Activated gamma-delta T cell (primary cell): Measurements from ENCODE around the gene AKNAD1.

Experiments
- DNase-seq: peaks from one replicate; lab custom pipeline; 2025; lab: John Stamatoyannopoulos, UW

Gene AKNAD1

GRCh38 chr1:108862698-108863477, 6.0 kb upstream of the AKNAD1 start:
- DNase-seq = no peak

GRCh38 chr1:108862017-108862610, 5.2 kb upstream of the AKNAD1 start:
- no peak for DNase-seq

DNA sequence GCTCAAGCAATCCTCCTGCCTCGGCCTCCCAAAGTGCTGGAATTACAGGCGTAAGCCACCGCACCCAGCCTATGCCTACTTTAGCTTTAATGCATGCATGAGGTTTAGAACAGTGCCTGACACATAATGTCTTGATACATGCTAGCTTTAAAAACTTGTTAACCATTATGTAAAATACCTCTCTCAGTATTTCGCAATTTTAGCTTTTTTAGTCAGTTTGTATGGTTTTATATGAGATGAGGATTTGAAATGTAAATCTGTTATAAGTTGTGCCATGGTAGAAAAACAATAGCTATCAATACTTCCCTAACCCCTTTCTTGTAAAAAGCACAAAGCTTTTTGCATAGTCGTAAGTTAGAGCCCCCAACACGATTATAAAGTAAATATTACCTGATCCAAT, 4.7 kb upstream of the AKNAD1 start:
- DNase-seq = no peak

GRCh38 chr1:108860190-108860907, 3.5 kb upstream of the AKNAD1 start:
- no peak for DNase-seq

DNA sequence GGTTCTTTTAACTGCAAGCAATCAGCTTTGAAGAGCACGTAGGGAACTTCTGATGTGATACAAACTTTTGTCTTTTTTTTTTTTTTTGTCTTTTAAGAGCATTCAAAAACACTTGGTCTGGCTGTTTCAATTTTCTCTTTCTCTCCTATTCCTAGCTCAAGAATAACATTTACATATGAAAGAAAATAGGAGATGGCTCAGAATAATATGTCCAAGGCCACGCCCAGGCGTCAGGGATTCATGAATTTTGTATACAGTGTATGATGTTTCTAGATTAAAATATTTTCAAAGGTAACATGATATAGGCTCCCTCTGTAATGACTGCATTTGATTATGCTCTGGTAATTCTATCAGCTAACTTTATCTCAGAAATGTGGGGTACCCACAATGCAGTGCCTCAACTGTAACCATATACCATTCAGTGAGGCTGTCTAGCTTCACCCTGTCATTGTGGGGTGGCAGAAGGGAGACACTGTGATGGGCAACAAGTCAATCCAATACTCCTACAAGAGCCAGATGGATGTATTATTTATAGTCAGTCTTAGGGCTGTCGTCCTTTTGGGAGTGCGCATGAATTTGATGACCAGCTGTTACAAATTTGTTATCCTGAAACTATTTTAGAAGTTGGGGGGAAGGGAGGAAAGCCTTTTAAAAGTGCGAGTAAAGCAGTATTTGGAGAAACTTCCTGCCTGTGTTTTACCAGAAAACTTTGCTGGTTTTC, 1.5 kb upstream of the AKNAD1 start:
- DNase-seq = no peak

DNA sequence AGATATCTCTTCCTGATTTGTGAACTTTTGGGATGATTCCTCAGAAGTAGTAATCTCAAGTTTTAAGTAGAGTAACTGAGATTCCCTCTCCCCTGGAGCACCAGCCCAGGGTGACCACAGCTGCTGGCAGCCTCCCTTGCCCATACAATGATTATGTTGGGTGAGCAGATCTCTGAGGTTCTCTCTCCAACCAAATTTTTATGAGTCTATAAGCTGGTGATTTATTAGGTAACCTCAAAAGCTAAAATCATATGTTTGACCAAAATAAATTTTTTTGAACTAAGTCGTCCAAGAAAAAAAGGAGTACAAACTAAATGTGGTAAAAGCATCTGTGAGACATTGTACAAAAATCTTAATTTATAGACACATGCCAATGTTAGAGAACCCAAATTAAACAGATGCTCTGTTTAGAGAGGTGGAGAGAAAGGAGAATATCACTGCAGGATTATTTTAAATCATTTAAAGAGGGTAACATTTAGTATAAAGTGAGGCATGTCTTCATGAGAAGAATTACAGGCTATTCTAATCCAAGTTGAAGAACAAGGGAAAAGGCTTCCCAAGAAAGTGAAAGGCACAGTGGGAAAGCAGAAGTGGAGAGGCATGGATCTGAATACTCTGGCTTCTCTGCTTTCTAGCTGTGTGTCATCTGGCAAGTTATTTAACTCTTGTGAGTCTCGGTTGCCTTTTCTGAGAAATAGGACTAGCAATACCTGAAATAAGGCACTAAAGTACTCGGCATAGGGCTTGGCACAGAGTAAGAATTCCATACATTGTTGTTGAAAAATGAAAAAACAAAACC, 2.5 kb downstream of the AKNAD1 start:
- DNase-seq = no peak

- DNase-seq = no peak
These were observed 4.5 kb downstream of the AKNAD1 start for GRCh38 chr1:108852221-108852975.

DNA sequence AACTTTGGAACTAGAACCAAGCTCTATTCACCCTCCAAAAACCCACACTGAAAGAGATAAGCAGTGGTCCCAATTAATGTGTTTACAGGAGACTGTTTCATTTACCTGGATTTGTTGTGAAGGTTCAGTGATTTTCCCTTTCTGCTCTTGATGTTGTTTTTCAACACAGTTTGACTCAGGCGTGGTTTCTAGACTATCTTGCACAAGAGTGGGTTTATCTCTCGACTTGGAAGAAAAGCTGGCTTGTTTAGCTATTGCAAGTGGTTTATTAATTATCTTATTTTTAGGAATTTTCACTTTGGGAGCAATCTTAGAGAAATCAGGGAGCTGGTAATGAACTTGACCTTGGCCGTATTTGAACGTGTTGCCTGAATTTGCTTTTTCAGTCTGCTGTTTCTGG, 5.3 kb downstream of the AKNAD1 start:
- DNase-seq = no peak

- DNase-seq = no peak
These were observed 6.0 kb downstream of the AKNAD1 start for GRCh38 chr1:108850929-108851328.

GRCh38 chr1:108848806-108849205, 8.1 kb downstream of the AKNAD1 start:
- DNase-seq = no peak

GRCh38 chr1:108847494-108847893, 9.4 kb downstream of the AKNAD1 start:
- no peak for DNase-seq

- DNase-seq = no peak
These were observed 10.9 kb downstream of the AKNAD1 start for GRCh38 chr1:108845991-108846390.

DNA sequence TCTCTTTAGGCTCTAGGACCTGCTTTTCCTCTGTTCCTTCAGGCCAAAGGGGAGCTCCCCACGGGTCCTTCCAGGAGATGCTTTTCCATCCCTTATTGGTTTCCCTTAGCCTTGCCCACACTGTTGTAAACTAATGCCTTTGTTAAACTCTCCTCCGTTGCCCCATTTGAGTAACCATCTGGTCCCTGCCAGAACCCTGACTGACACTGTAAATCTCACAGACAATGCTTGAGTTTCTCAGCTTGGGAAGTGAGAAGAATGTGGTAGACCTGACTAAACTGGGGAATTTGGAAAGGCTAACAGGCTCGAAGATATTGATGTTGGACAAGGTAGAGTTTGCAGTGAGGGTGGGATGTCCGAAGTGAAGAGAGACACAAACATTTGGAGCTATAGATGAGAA, 11.4 kb downstream of the AKNAD1 start:
- DNase-seq = no peak

- DNase-seq = no peak
These were observed 13.3 kb downstream of the AKNAD1 start for GRCh38 chr1:108843390-108844137.

DNA sequence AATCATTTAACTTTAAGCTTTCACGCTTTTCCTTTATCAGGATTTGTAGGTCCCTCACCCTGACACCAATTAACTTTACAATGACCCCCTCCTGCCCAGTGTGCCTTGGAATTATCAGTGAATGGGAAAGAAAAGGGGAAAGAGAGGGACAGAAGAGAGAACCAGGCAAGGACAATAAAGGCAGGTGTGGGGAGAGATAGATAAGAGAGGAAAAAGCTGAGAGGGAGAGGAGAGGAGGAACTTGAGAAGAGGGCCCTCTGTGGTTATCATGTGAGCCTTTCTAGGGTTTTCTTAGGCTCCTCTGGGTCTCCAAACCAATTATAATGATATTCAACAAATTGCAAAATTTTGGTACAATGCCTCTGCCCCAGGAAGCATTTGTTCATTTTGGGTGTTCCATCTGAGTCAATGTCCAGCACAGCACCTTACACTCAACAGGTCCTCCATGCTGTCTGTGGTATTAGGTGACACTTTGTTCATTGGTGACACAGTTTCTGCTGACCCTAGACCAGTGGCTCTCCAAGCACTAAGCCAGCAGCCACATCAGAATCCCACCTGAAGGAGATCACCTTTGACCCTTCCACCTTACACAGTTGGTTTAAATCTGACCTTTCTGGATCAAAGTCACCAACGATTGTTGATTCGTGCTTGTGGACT, 14.2 kb downstream of the AKNAD1 start:
- no peak for DNase-seq

- DNase-seq = no peak
These were observed 15.2 kb downstream of the AKNAD1 start for GRCh38 chr1:108841703-108842102.

- DNase-seq = no peak
These were observed 24.0 kb downstream of the AKNAD1 start for GRCh38 chr1:108832929-108833328.

GRCh38 chr1:108831225-108831624, 25.7 kb downstream of the AKNAD1 start:
- DNase-seq = no peak
